ENCODE results near the gene SLC6A7.

- TF ChIP-seq CTCF (IDR thresholded peaks at IDR 0.05) (no peak), POLR2A (IDR thresholded peaks at IDR 0.05) (no peak), POLR2AphosphoS5 (IDR thresholded peaks at IDR 0.05) (no peak), EP300 (IDR thresholded peaks at IDR 0.05) (no peak)
These were observed 46.5 kb downstream of the SLC6A7 start for GRCh38 chr5:150236313-150236712.

All from upper lobe of left lung (tissue), 4 donors.